Measurements from ENCODE around the gene CCNI2.

Gene CCNI2

GRCh38 chr5:132750471-132751230 is 3.4 kb downstream of the CCNI2 start:
- no peak for DNase-seq (ENCODE audit: low spot score)

- no peak for DNase-seq (ENCODE audit: low spot score)
Observed at GRCh38 chr5:132751444-132751843, 4.2 kb downstream of the CCNI2 start.

DNA sequence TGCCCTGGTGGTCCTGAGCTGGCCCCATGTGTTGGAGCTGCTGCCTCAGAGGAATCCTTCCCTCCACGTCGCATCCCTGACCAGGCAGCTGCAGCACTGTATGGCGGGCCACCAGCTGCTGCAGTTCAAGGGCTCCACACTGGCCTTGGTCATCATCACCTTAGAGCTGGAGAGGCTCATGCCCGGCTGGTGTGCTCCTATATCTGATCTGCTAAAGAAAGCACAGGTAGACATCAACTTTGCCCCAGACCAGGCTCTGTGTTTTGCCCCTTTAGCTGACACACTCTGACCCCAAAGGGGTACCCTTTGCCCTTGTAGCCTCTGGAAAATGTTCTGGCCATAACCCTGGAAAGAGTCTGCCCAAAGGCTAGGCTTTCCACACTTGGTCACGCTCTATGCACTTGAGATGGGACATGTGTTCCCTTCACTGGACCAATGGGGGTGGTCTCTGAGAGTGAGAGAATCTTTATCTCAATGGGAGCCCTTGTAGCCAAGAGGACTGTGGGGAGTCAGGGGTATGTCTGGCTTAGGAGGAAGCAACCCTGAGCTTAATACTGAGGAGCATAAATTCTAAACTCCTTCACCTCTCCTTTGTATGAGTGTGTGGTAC is 4.8 kb downstream of the CCNI2 start:
- DNase-seq (ENCODE audit: low spot score), result no peak

- no peak for DNase-seq (ENCODE audit: low spot score)
Observed at GRCh38 chr5:132752581-132753125, 5.4 kb downstream of the CCNI2 start.

DNA sequence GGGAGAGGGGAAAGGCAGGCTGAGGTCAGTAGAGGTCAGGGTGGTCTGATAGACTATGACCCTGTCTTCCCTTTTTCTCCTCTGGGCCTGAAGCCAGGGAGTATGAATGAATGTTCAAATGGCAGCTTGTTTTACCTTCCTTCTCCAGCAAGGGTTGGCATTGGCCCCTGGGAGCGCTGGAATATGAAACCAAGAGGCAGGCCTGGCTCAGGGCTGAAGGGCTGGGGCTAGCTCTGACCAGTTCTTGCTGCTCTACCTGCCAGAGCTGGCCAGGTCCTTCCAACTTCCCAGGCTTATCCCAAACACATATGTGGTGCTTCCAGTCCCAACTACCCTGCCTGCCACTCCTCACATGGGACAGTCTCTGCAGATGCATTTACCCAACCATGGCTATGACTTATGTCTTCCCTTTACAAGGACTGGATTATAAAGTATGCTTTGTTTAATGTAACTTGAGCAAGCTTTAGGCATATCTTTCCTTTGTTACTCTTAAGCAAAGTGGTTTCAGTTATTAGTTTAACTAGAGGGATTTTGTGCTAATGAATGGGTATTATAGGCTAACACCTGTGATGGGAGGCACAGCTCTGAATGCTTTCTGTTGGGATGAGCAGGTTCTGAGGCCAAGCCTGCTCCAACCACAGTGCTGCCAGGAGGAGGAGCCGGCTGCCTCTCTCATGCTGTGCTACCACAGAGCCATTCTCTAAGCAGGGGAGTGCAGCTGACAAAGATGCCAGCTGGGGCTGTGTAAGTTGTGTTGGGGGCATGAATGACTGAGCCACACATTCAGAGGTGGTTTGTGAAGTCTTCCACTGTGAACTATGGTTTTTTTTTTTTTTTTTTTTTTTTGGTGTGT is 6.1 kb downstream of the CCNI2 start:
- DNase-seq (ENCODE audit: low spot score), result no peak

GRCh38 chr5:132754111-132754510 is 6.9 kb downstream of the CCNI2 start:
- no peak for DNase-seq (ENCODE audit: low spot score)

DNA sequence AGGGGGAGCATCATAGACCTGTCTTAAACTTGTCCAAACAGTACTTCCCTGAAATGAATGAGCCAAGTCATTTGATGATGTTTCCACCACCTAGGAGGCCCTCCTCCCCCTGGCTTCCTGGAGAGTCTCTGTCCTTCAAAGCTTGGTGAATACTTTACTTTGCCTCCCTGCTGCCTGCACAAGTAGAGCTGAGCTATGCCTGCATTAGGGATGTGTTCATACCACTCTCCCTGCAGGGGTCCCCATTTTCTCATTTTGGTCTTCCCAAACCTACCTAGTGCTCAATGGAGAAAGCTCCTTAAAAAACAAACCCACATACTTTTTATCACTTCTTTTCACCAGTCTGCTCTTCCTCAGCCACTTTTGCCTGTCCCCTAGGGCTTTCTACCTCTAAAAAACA is 7.7 kb downstream of the CCNI2 start:
- DNase-seq (ENCODE audit: low spot score), result no peak

DNA sequence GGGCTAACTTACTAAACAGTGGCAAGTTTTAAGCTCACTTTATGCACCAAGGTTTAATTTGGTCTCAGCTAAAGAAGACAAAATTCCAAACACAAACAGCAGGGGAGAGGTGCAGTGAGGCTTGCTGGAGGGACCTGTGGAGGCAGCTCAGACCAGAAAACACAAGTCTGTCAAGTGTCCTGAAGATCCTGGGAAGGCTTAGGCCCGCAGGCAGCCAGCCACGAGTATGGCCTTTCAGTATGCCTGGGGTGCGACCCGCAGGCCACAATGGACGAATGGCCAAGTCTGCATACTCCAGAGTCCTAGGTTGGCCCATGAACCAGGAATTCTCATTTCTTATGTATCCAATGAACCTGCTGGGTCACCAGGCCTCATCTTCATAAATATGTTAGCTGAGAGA is 9.3 kb downstream of the CCNI2 start:
- DNase-seq (ENCODE audit: low spot score), result no peak

DNA sequence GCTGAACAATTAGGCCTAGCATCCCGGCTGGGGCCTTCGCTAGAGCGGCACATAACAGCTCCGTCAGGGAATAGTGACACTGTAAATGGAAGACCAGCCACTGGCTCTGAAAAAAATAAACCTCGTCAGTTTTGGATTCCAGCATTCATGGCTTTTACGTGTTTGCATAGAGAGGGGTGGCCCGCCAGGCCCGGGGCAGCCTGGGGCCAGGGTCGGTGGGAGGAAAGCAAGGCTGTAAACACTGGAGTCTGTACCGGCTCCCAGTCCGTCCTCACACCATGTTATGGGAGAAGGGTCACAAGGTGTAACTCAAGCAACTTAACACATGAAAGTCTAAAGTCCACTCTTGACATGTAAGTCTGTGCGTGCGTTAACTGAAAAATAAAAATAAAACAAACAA is 11.2 kb downstream of the CCNI2 start:
- DNase-seq (ENCODE audit: low spot score), result no peak

- DNase-seq (ENCODE audit: low spot score), result no peak
Observed at GRCh38 chr5:132759114-132760048, 12.2 kb downstream of the CCNI2 start.

DNA sequence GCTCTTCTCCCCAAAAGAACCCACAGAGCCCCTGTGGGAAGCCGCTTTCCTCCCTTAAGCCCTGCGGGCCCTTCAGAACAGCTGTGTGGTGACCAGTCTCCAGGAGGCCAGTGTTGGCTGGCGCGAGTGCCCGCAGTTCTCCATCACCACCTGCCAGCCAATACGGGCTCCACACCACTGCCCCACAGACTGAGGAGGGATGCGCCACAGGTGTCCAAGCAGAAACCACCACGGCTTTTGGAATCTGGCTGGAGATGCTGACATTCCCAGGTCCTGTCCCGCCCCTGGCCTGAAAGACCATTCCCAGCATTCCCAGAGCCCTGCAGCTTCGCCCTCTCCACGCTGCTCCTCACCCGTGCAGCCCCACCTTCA is 12.8 kb downstream of the CCNI2 start:
- no peak for DNase-seq (ENCODE audit: low spot score)

DNA sequence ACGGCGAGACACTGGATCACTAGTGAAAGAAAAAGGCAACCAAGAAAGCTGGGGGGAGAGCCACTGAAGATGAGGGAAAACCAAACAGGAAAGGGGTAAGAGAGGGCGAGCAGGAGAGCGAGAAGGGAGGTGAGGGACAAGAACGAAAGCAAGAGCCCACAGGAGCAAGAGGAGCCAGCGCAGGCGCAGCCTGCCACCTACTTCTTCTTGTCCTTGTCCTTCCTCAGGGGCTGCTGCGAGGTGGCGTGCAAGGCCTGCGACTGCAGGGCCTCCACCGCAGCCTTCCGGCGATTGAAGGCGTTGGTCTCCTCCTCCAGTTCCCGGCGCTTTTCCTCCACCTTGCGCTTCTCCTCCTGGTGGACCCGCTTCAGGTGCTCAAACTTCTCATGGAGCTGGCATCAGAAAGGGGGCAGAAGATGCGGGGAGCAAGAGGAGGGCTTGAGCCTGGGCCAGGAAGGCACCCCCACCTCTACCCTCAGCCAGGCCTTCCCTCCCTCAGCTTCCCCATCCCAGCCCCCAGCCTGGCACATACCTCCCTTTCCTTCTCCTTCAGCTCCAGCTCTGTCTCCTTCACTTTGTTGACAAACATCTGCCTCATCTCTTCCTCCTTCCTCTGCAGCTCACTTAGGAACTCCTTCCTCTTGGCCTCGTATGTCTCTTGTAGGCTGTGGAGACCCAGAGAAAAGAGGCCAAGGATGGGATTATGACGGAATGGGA is 13.5 kb downstream of the CCNI2 start:
- no peak for DNase-seq (ENCODE audit: low spot score)

DNA sequence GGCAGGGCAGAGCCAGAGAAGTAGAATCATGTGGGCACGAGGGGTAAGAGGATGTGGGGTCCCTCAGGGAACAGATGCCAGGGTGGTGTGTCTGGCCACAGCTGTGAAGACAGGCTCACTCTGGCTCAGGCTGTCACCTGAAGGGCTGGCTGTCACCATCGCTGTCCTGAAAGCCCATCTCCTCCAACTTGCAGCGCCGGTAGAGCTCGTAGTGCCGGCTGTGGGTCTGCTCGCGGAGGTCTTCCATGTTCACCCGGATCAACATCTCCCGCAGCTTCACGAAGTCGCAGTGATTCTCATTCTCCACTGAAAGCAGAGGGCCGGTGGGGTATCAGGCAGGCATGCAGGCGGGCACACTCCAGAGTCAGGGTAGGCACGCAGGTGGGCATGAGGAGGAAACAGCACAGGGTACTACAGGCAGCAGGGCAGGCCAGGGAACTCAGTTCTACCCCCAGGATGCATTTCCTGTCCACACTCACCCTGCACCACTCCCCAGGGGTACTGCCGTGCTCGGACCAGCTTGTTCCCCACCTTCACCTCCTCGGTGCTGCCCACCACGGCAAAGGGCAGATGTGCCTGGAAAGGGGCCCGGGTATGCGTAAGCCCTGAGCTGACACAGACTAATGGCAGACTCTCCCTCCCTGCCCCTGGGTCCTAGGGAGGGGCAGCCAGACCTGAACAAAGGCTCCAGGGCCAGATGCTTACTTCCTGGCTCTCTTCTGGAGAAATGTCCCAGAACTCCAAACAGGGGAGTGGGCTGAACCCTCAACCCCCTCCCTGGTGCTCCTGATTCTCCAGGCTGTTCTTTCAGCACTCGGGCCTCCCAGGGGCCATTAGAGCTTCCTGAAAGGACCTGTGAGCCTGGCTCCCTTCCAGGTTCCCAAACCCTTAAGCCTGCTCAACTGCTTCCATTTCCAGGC is 14.4 kb downstream of the CCNI2 start:
- DNase-seq (ENCODE audit: low spot score), result no peak

GRCh38 chr5:132762246-132763000 is 15.2 kb downstream of the CCNI2 start:
- DNase-seq (ENCODE audit: low spot score), result no peak

GRCh38 chr5:132763181-132764036 is 16.2 kb downstream of the CCNI2 start:
- DNase-seq (ENCODE audit: low spot score), result no peak

- DNase-seq (ENCODE audit: low spot score), result no peak
Observed at GRCh38 chr5:132764051-132764450, 16.8 kb downstream of the CCNI2 start.

GRCh38 chr5:132764671-132765238 is 17.5 kb downstream of the CCNI2 start:
- no peak for DNase-seq (ENCODE audit: low spot score)
